Mesangial cell (primary cell): ENCODE measurements around the gene SLAIN2. TPM values are rescaled to one million over a fixed set of nuclear protein-coding genes. Genes with fewer than 3 reads are reported as not detected.

ENCODE experiments used
- total RNA-seq: library from RNA; depleted of rRNA; stranded (reverse); fragments of >200 nt; gene quantifications from 2 replicates; pipeline ENCODE4 v1.2.3, GENCODE V29; 2015

The SLAIN2 gene
- 22.9 and 25.6 TPM in 2 replicates for total RNA-seq

DNA sequence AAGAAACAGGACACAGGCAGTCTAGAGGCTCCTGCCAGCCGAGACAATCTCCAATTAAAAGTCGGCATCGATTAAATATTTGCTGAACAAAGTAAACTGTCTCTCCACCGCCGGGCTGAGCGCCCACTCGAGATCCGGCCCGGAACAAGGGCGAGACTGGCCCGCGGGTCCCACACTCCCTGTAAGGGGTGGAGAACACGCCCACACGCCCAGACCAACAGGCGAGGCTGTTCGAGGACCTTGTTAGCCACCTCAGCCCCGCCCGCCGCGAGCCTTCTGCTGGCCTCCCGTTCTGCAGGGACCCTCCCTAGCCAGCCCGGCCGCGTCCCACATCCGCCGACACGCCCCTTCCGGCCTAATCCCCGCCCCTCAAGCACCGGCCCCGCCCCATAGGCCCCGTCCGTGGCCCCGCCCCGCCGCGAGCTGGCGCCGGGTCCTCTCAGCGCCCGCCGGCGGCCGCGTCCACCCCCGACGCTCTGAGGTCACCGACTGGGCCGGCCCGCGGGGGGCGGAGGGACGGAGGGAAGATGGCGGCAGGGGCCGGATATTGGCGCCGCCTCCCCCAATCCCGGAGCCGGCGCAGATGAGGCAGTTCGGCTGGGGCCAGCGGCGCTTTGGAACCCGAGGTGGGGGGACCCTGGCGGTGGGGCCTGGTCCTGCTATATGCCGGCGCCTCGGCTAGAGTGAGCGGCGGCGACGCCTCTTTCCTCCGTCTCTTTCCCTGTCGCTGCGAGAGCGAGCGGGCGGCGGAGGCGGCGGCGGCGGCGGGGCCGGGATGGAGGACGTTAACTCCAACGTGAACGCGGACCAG is at the start of gene SLAIN2:
SLAIN2 (plus strand) TSS at position 565 of the 811 bp plus-strand sequence; CDS start at position 776, 211 bp downstream.

Other genes with a start within 250 kb of the SLAIN2 start
- gene TXK, start 207.3 kb upstream of the SLAIN2 start, total RNA-seq: 0.13 and 0.81 TPM in 2 replicates
- 0.33 and 1.5 TPM in 2 replicates for gene TEC, start 71.7 kb upstream of the SLAIN2 start, total RNA-seq
- gene SLC10A4, start 141.8 kb downstream of the SLAIN2 start, total RNA-seq: 0.25 TPM in 1 of 2 replicates, not detected in the other
- gene ZAR1, start 148.7 kb downstream of the SLAIN2 start, total RNA-seq: 0.13 TPM in 1 of 2 replicates, not detected in the other